ENCODE measurements around the gene ANKRD10.

- TF ChIP-seq CTCF (IDR thresholded peaks at IDR 0.05 in 4 of 5, conservative IDR thresholded peaks at IDR 0.05 in 1 of 5) (no peak), POLR2A (IDR thresholded peaks at IDR 0.05) (no peak)
Measured at GRCh38 chr13:110890279-110891165, 24.3 kb downstream of the ANKRD10 start.
